NCI-H2107 treated with DMSO at 0.1 percent for 48 hours (cell line): ENCODE measurements around the gene MAPK8IP3.

Experiments
- DNase-seq: peaks from one replicate; lab custom pipeline; 2025; ENCODE audit not compliant: unreplicated experiment; lab: John Stamatoyannopoulos, UW

The MAPK8IP3 gene

DNA sequence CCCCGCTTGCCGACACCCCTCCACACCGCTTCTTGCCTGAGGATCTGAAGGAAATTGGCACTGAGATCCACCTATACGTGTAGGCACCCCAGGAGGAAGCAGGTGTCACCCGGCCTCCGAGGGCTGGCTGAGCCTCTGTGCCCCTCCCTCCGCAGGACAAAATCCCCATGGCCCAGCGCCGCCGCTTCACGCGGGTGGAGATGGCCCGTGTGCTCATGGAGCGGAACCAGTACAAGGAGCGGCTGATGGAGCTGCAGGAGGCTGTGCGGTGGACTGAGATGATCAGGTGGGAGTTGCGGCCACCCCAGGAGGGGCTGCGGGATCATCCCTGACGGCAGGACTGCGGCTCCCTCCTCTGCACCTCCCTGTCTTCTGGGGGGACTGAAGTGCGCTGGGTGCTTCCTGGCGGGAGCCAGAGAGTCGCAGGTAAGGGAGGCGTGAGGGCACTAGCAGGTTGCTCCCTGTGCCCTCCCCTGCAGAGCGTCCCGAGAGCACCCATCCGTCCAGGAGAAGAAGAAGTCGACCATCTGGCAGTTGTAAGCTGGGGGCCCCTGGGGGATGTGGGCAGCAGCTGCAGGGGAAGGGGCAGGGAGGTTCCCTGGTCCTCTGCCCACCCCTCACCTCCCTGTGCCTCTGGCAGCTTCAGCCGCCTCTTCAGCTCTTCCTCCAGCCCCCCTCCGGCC is 56.3 kb downstream of the MAPK8IP3 start:
- no peak for DNase-seq

DNA sequence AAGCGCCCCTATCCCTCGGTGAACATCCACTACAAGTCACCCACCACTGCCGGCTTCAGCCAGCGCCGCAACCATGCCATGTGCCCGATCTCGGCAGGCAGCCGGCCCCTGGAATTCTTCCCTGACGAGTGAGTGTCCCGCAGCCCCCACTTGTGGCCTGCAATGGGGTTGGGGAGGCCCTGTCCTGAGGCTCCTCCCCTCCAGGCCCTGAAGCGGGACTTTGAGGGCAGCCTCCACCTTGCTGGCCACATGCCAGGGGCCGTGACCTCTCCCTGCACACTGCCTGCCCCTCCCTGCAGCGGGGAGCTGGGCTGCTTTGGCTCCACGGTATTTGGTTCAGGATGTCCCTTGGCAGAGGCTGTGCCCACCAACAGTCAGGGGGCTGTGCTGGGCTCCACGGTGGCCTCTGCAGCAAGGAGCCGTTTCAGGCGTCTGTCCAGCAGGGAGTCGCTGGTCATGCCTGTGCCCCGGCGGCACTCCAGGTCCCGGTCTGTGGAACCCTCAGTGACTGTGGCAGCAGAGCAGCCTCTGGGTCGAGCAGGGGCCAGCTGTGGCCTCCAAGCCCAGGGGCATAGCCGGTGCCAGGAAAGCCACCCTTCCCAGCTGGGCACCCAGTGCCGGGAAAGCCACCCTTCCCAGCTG is 57.0 kb downstream of the MAPK8IP3 start:
- DNase-seq: no peak

DNA sequence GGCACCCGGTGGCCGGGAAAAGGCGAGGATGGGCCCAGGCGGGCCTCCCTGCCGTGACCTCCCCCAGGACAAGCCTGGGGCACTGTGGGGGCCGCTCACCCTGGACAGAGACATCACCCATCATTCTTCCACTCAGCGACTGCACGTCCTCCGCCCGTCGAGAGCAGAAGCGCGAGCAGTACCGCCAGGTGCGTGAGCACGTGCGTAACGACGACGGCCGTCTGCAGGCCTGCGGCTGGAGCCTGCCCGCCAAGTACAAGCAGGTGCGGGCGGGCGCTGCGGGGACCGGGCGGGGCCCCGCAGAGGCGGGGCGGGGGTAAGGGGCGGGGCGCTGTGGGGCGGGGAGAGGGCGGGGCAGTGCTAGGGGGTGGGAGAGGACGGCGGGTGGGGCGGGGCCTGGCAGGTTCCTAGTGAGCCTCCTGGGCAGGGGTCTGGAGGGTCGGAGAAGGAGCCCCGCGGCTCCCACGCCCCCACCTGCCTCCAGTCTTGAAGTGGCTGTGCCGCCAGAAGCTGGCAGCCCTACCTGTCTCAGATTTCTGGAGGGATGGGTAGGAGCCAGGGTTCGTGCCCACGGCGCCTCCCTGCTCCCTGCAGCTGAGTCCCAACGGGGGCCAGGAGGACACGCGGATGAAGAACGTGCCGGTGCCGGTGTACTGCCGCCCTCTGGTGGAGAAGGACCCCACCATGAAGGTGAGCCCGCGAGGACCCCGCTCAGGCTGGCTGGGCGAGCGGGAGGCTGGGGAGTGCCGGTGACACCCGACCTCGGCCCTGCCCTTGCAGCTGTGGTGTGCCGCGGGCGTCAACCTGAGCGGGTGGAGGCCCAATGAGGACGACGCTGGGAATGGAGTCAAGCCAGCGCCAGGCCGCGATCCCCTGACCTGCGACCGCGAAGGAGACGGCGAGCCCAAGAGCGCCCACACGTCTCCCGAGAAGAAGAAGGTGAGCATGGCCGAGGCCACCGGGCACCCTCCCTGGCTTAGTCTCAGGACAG is 57.8 kb downstream of the MAPK8IP3 start:
- no peak for DNase-seq

- DNase-seq: no peak
These were observed 59.0 kb downstream of the MAPK8IP3 start for GRCh38 chr16:1764971-1765370.

- DNase-seq: no peak
These were observed 59.8 kb downstream of the MAPK8IP3 start for GRCh38 chr16:1765826-1766225.

DNA sequence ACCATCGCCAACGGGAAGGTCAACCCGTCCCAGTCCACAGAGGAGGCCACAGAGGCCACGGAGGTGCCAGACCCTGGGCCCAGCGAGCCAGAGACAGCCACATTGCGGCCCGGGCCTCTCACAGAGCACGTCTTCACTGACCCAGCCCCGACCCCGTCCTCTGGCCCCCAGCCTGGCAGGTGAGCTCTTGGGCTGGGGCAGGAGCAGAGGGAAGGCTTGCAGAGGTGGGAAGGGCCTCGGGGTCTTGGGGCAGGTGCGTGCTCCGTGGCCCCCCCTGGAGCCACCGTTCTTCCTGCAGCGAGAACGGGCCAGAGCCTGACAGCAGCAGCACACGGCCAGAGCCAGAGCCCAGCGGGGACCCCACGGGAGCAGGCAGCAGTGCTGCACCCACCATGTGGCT is 60.2 kb downstream of the MAPK8IP3 start:
- no peak for DNase-seq

GRCh38 chr16:1766701-1767100 is 60.7 kb downstream of the MAPK8IP3 start:
- DNase-seq: no peak

GRCh38 chr16:1767116-1767994 is 61.4 kb downstream of the MAPK8IP3 start:
- no peak for DNase-seq

- no peak for DNase-seq
These were observed 62.2 kb downstream of the MAPK8IP3 start for GRCh38 chr16:1768061-1768766.

- no peak for DNase-seq
These were observed 62.9 kb downstream of the MAPK8IP3 start for GRCh38 chr16:1768767-1769401.

- DNase-seq: no peak
These were observed 63.7 kb downstream of the MAPK8IP3 start for GRCh38 chr16:1769402-1770300.

GRCh38 chr16:1770328-1771187 is 64.6 kb downstream of the MAPK8IP3 start:
- DNase-seq: peak; percentile 33

GRCh38 chr16:1771188-1771863 is 65.3 kb downstream of the MAPK8IP3 start, which contains the start of gene NME3:
TSS of gene NME3 (minus strand) at chr16:1771543. CDS start at chr16:1771534, 9 bp downstream.
- peak; percentile 9 for DNase-seq

- DNase-seq: no peak
These were observed 65.9 kb downstream of the MAPK8IP3 start for GRCh38 chr16:1771864-1772361.

- DNase-seq: no peak
These were observed 66.4 kb downstream of the MAPK8IP3 start, which contains the start of gene EME2 for GRCh38 chr16:1772362-1772907. TSS of gene EME2 (plus strand) at chr16:1772810. CDS start at chr16:1773228, 418 bp downstream.
